Ascending aorta (tissue), 2 donors: ENCODE data around the gene HILPDA. TPM values are rescaled to one million over a fixed set of nuclear protein-coding genes. Genes with fewer than 3 reads are reported as not detected.
"Not testable (repeated sequence)": the region's sequence is repeated elsewhere in the genome, so short reads cannot be mapped to it uniquely, and the experiment has no call there.

Experiments used
- DNase-seq, 2 donors: peaks; one replicate each; pipeline ENCODE4 v3.0.0-alpha.2; 2019; ENCODE audit warnings: low spot score in 2 of 2
- H3K27ac ChIP-seq, 2 donors: fragments of 200-600 bp; sonication (generic); one replicate each; pipeline ENCODE4 v1.5.1; 2016 to 2017; ENCODE audit warnings: mild to moderate bottlenecking in 1 of 2
- H3K27me3 ChIP-seq: fragments of 200-600 bp; sonication (generic); one replicate; pipeline ENCODE4 v1.5.1; 2017
- H3K36me3 ChIP-seq, 2 donors: fragments of 200-600 bp; sonication (generic); one replicate each; pipeline ENCODE4 v1.5.1; 2016
- H3K4me1 ChIP-seq, 2 donors: fragments of 200-600 bp; sonication (generic); one replicate each; pipeline ENCODE4 v1.5.1; 2016 to 2017; ENCODE audit warnings: mild to moderate bottlenecking in 1 of 2
- H3K4me3 ChIP-seq, 2 donors: fragments of 200-600 bp; sonication (generic); one replicate each; pipeline ENCODE4 v1.5.1; 2016 to 2017; ENCODE audit warnings: mild to moderate bottlenecking in 1 of 2
- H3K9me3 ChIP-seq, 2 donors: fragments of 200-600 bp; sonication (generic); one replicate each; pipeline ENCODE4 v1.5.1; 2016
- CTCF ChIP-seq, 3 experiments: fragments of 200-600 bp in 2 of 3; fragments of 450-650 bp in 1 of 3; sonication (generic) in 2 of 3; IDR thresholded peaks; one replicate each; pipeline ENCODE4 v1.5.1; 2016 to 2019; ENCODE audit warnings: antibody characterized with exemption in 3 of 3, mild to moderate bottlenecking in 1 of 3, moderate library complexity in 1 of 3
- intact Hi-C: fragments of 100-400 bp; cut with DNase I; formaldehyde crosslinking; loops from one replicate; pipeline ENCODE4 v1.15.1; 2023
- total RNA-seq: library from RNA; depleted of rRNA; stranded (reverse); fragments of >200 nt; gene quantifications from one replicate; pipeline ENCODE4 v1.1.0, GENCODE V29; 2016

HILPDA gene
- total RNA-seq, 1 donor from 2014 or later: 19.3 TPM

GRCh38 chr7:128458956-128459355 lies 3.3 kb downstream of the HILPDA start:
- TF ChIP-seq CTCF (IDR thresholded peaks at IDR 0.05): no peak
- H3K27ac ChIP-seq: no peak overlapping the region
- H3K36me3 ChIP-seq: peaks cover 0 to 4% of the 10 kb centered on the region in 2 donors
- no peaks in the 10 kb centered on the region for H3K27me3 ChIP-seq
- H3K4me3 ChIP-seq: no peak overlapping the region
- intact Hi-C loops: loop anchor here (1.0 to 5.0 kb wide), 4 partner anchors 32 to 117 kb away; partner anchors contain the start of genes IMPDH1 and RBM28
- peaks cover under 1 to 16% of the 10 kb centered on the region in 2 donors for H3K4me1 ChIP-seq
- DNase-seq: no peak
- no peaks in the 10 kb centered on the region for H3K9me3 ChIP-seq

GRCh38 chr7:128459394-128459878 lies 3.8 kb downstream of the HILPDA start:
- Histone ChIP-seq H3K4me1 (peaks cover 0 to 15% of the 10 kb centered on the region in 2 donors), H3K27ac (no peak overlapping the region), H3K9me3 (no peaks in the 10 kb centered on the region), H3K27me3 (no peaks in the 10 kb centered on the region), H3K4me3 (no peak overlapping the region), H3K36me3 (peaks cover 0 to 4% of the 10 kb centered on the region in 2 donors)
- peak; percentile 69 to 82 (median 72) for TF ChIP-seq CTCF (IDR thresholded peaks at IDR 0.05)
- intact Hi-C loops: loop anchor here (1.0 to 5.0 kb wide), 4 partner anchors 32 to 117 kb away; partner anchors contain the start of genes IMPDH1 and RBM28
- peak in 1 of 2 donors; percentile 85 for DNase-seq

- Histone ChIP-seq H3K27me3 (no peaks in the 10 kb centered on the region), H3K27ac (no peak overlapping the region), H3K4me3 (no peak overlapping the region), H3K4me1 (no peaks in the 10 kb centered on the region), H3K36me3 (no peaks in the 10 kb centered on the region), H3K9me3 (no peaks in the 10 kb centered on the region)
- intact Hi-C loops: no loop called here
- no peak for TF ChIP-seq CTCF (IDR thresholded peaks at IDR 0.05)
- DNase-seq: no peak
Measured at GRCh38 chr7:128462460-128462859, 6.8 kb downstream of the HILPDA start.

- H3K27ac ChIP-seq, H3K4me3 ChIP-seq, H3K9me3 ChIP-seq, H3K4me1 ChIP-seq, H3K36me3 ChIP-seq, intact Hi-C loops, DNase-seq, H3K27me3 ChIP-seq: not testable (repeated sequence)
Measured at GRCh38 chr7:128463345-128463744, 7.7 kb downstream of the HILPDA start.

- DNase-seq, H3K36me3 ChIP-seq, H3K9me3 ChIP-seq, intact Hi-C loops, H3K27ac ChIP-seq, H3K27me3 ChIP-seq, H3K4me3 ChIP-seq, H3K4me1 ChIP-seq: not testable (repeated sequence)
Measured at GRCh38 chr7:128463933-128464332, 8.3 kb downstream of the HILPDA start.

GRCh38 chr7:128466871-128467270 lies 11.2 kb downstream of the HILPDA start:
- H3K36me3 ChIP-seq, intact Hi-C loops, H3K4me1 ChIP-seq, DNase-seq, H3K9me3 ChIP-seq, H3K4me3 ChIP-seq, H3K27me3 ChIP-seq, H3K27ac ChIP-seq: not testable (repeated sequence)

- peak within 1 kb of the TSS; percentile 82 to 84 for H3K27ac ChIP-seq
- TF ChIP-seq CTCF (IDR thresholded peaks at IDR 0.05): peak in 2 of 3 experiments; percentile 39 to 48
- intact Hi-C loops: loop anchor here (2.0 kb wide), 1 partner anchor 54 kb away; no protein-coding TSS in a partner anchor
- peak within 1 kb of the TSS; percentile 83 to 89 for H3K4me3 ChIP-seq
- H3K36me3 ChIP-seq: peaks cover 3 to 14% of the 10 kb centered on the region in 2 donors
- H3K4me1 ChIP-seq: peaks cover 4 to 10% of the 10 kb centered on the region in 2 donors
- H3K27me3 ChIP-seq, H3K9me3 ChIP-seq: not testable (repeated sequence)
- peak; percentile 78 to 96 for DNase-seq
Measured at GRCh38 chr7:128476402-128477335, 21.0 kb downstream of the HILPDA start, which contains the start of gene METTL2B. Gene METTL2B (plus strand): TSS chr7:128476748. CDS start chr7:128476766, 18 bp downstream.

- intact Hi-C loops: loop anchor here (2.0 kb wide), 1 partner anchor 53 kb away; no protein-coding TSS in a partner anchor
- not testable (repeated sequence) for DNase-seq, H3K27me3 ChIP-seq, H3K9me3 ChIP-seq
- Histone ChIP-seq H3K4me1 (peaks cover 4 to 10% of the 10 kb centered on the region in 2 donors), H3K36me3 (peaks cover 5 to 20% of the 10 kb centered on the region in 2 donors), H3K4me3 (peak overlapping the region; percentile 83 to 89), H3K27ac (peak overlapping the region; percentile 82 to 84)
Measured at GRCh38 chr7:128477336-128477690, 21.6 kb downstream of the HILPDA start.

GRCh38 chr7:128479082-128479481 lies 23.4 kb downstream of the HILPDA start:
- H3K4me1 ChIP-seq: peaks cover 4 to 10% of the 10 kb centered on the region in 2 donors
- peaks cover 13 to 29% of the 10 kb centered on the region in 2 donors for H3K36me3 ChIP-seq
- H3K27ac ChIP-seq, intact Hi-C loops, H3K4me3 ChIP-seq, H3K27me3 ChIP-seq, DNase-seq, H3K9me3 ChIP-seq: not testable (repeated sequence)
